Measurements from ENCODE around the gene COP1.

GRCh38 chr1:175976865-175977642, 230.0 kb downstream of the COP1 start:
- TF ChIP-seq ELK1 (IDR thresholded peaks at IDR 0.05; ENCODE audit: low read depth, low read length) (no peak), CTCF (IDR thresholded peaks at IDR 0.05 in 2 of 3, conservative IDR thresholded peaks at IDR 0.05 in 1 of 3; ENCODE audit: control insufficient read depth in 2 of 3, extremely low read depth in 1 of 3, insufficient read depth in 1 of 3, low read depth in 3 of 3, low read length in 3 of 3) (no peak), IRF3 (IDR thresholded peaks at IDR 0.05) (no peak), HCFC1 (IDR thresholded peaks at IDR 0.05; ENCODE audit: low read length) (no peak), YY1 (IDR thresholded peaks at IDR 0.05; ENCODE audit: low read depth, low read length) (no peak), CHD2 (IDR thresholded peaks at IDR 0.05; ENCODE audit: borderline replicate concordance, low read depth, low read length) (no peak), REST (IDR thresholded peaks at IDR 0.05; ENCODE audit: low read depth, low read length) (no peak), CREB1 (IDR thresholded peaks at IDR 0.05; ENCODE audit: low read depth) (no peak)
